Progenitor cell of endocrine pancreas (in vitro differentiated cells): ENCODE data around the gene KCNH4. TPM values are rescaled to one million over a fixed set of nuclear protein-coding genes. Genes with fewer than 3 reads are reported as not detected.

Experiments
- DNase-seq: peaks from one replicate; pipeline ENCODE4 v3.0.0; 2021; ENCODE audit warnings: low spot score; ENCODE audit not compliant: unreplicated experiment
- H3K27ac Mint-ChIP-seq: 2 replicates; pipeline ENCODE4 v1.8.0; 2021; ENCODE audit warnings: mild to moderate bottlenecking, moderate library complexity, mixed read lengths
- H3K27me3 Mint-ChIP-seq: 2 replicates; pipeline ENCODE4 v1.8.0; 2021; ENCODE audit warnings: mixed read lengths
- H3K36me3 Mint-ChIP-seq: 2 replicates; pipeline ENCODE4 v1.8.0; 2022; ENCODE audit warnings: mixed read lengths; ENCODE audit not compliant: insufficient read depth
- H3K4me1 Mint-ChIP-seq: 2 replicates; pipeline ENCODE4 v1.8.0; 2021; ENCODE audit warnings: low read depth, mixed read lengths
- H3K4me3 Mint-ChIP-seq: 2 replicates; pipeline ENCODE4 v1.8.0; 2021; ENCODE audit warnings: low read depth, mild to moderate bottlenecking, moderate library complexity, mixed read lengths
- H3K9me3 Mint-ChIP-seq: 2 replicates; pipeline ENCODE4 v1.8.0; 2021; ENCODE audit warnings: low read depth, mixed read lengths
- total RNA-seq: library from RNA; stranded (reverse); gene quantifications from 2 replicates; pipeline ENCODE4 v1.2.1, GENCODE V29; 2021
- TF ChIP-seq, protein P1 (sequence below): fragments of 200-600 bp; sonication (generic); IDR thresholded peaks from one replicate; pipeline ENCODE4 v1.5.0; 2021; ENCODE audit warnings: antibody characterized with exemption, mild to moderate bottlenecking; ENCODE audit not compliant: unreplicated experiment

The KCNH4 gene
- total RNA-seq, 1 donor from 2014 or later: not detected

DNA sequence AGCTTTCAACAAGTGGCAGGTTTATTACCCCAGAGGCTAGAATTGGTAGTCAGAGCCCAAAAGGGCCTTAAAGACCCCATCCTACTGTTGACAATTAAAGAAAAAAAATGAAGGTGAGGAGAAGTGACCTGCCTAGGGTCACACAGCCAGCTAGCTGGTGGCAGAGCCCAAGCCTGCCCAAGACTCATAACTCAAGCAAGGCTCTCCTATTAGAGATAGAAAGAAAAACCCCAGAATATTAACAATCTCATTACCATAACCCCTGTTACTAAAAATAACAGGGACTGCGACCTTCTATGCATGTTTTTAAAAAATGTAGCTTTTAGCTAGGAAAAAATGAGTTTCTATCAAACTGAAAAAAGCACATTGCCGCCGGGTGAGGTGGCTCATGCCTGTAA is 44.3 kb downstream of the KCNH4 start:
- Mint-ChIP-seq H3K4me1 (peaks cover 26% of the 10 kb centered on the region), H3K27ac (no peak overlapping the region)

GRCh38 chr17:42135664-42136653 is 45.0 kb downstream of the KCNH4 start:
- Mint-ChIP-seq H3K9me3 (no peaks in the 10 kb centered on the region), H3K27ac (peak overlapping the region; percentile 94), H3K36me3 (peaks cover 2% of the 10 kb centered on the region), H3K4me1 (peaks cover 29% of the 10 kb centered on the region), H3K4me3 (peak overlapping the region; percentile 39), H3K27me3 (no peaks in the 10 kb centered on the region)
- TF ChIP-seq, protein P1, sequence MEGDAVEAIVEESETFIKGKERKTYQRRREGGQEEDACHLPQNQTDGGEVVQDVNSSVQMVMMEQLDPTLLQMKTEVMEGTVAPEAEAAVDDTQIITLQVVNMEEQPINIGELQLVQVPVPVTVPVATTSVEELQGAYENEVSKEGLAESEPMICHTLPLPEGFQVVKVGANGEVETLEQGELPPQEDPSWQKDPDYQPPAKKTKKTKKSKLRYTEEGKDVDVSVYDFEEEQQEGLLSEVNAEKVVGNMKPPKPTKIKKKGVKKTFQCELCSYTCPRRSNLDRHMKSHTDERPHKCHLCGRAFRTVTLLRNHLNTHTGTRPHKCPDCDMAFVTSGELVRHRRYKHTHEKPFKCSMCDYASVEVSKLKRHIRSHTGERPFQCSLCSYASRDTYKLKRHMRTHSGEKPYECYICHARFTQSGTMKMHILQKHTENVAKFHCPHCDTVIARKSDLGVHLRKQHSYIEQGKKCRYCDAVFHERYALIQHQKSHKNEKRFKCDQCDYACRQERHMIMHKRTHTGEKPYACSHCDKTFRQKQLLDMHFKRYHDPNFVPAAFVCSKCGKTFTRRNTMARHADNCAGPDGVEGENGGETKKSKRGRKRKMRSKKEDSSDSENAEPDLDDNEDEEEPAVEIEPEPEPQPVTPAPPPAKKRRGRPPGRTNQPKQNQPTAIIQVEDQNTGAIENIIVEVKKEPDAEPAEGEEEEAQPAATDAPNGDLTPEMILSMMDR: no peak
- DNase-seq: peak; percentile 34

More for the DNA sequence above, 44.3 kb downstream of the KCNH4 start:
- H3K4me3 Mint-ChIP-seq: no peak overlapping the region
- no peaks in the 10 kb centered on the region for H3K27me3 Mint-ChIP-seq
- TF ChIP-seq, protein P1: no peak
- H3K9me3 Mint-ChIP-seq: no peaks in the 10 kb centered on the region
- H3K36me3 Mint-ChIP-seq: peaks cover 3% of the 10 kb centered on the region
- no peak for DNase-seq

DNA sequence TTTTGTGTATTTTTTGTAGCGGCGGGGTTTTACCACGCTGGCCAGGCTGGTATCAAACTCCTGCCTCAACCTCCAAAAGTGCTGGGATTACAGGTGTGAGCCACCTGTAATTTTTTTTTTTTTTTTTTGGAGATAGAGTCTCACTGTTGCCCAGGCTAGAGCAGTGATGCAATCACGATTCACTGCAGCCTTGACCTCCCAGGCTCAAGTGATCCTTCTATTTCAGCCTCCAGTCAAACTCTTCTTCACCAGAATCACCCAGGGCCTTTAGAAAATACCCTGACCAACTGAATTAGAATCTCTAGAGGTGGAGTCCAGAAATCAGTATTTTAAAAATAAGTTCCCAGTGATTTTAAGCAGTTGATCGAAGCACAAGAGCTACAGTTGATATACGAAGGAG is 45.8 kb downstream of the KCNH4 start:
- Mint-ChIP-seq H3K4me3 (no peak overlapping the region), H3K4me1 (peaks cover 33% of the 10 kb centered on the region), H3K27ac (peak overlapping the region; percentile 94), H3K36me3 (peaks cover 3% of the 10 kb centered on the region), H3K9me3 (no peaks in the 10 kb centered on the region), H3K27me3 (no peaks in the 10 kb centered on the region)
- no peak for DNase-seq
- TF ChIP-seq, protein P1: no peak

- TF ChIP-seq, protein P1: no peak
- Mint-ChIP-seq H3K27me3 (no peaks in the 10 kb centered on the region), H3K36me3 (peaks cover 4% of the 10 kb centered on the region), H3K9me3 (no peaks in the 10 kb centered on the region), H3K4me1 (peaks cover 33% of the 10 kb centered on the region), H3K27ac (peak overlapping the region; percentile 58), H3K4me3 (no peak overlapping the region)
- no peak for DNase-seq
Measured at GRCh38 chr17:42133461-42134041, 47.4 kb downstream of the KCNH4 start.

- peaks cover 33% of the 10 kb centered on the region for H3K4me1 Mint-ChIP-seq
- H3K27me3 Mint-ChIP-seq: no peaks in the 10 kb centered on the region
- H3K36me3 Mint-ChIP-seq: peaks cover 7% of the 10 kb centered on the region
- no peak overlapping the region for H3K27ac Mint-ChIP-seq
- H3K9me3 Mint-ChIP-seq: no peaks in the 10 kb centered on the region
- TF ChIP-seq, protein P1: no peak
- no peak overlapping the region for H3K4me3 Mint-ChIP-seq
- no peak for DNase-seq
Measured at GRCh38 chr17:42132941-42133340, 48.0 kb downstream of the KCNH4 start.
